ENCODE data around the gene ADORA2A. TPM values are rescaled to one million over a fixed set of nuclear protein-coding genes. Genes with fewer than 3 reads are reported as not detected.

Gene ADORA2A
- total and polyA plus RNA-seq, 2 of the 13 experiments (the other 11 are each of a cell fraction or from before 2014, with no cell fraction given), result 3.3 to 5.0 TPM

GRCh38 chr22:24412274-24412673, 15.1 kb upstream of the ADORA2A start:
- no peak for FAIRE-seq

GRCh38 chr22:24413271-24413670, 14.1 kb upstream of the ADORA2A start:
- FAIRE-seq (no peak), DNase-seq (ENCODE audit: low spot score) (no peak), ATAC-seq (no peak)
- H3K9ac ChIP-seq (ENCODE audit: insufficient read depth, low read depth, low read length), result no peak overlapping the region
- in situ Hi-C loops (cut with HindIII; ENCODE audit: extremely low pct_ligation_motif_present, low pct_unique_long_range_greater_than_20kb) (no loop called here), intact Hi-C loops (cut with micrococcal nuclease; ENCODE audit: unreplicated experiment) (no loop called here)
- ChIA-PET CTCF (ENCODE audit: low intra/inter-chr PET ratio, low total read pairs) (no interaction called here), POLR2A (no interaction called here)
- no peaks in the 10 kb centered on the region for H4K20me1 ChIP-seq (ENCODE audit: insufficient read depth, low read length)
- H3K36me3 ChIP-seq (replicated peaks in 1 of 2; ENCODE audit: control insufficient read depth in 1 of 2, insufficient read depth in 2 of 2, low read length in 2 of 2), result peaks cover 11 to 57% of the 10 kb centered on the region in 2 experiments
- no peak overlapping the region for H2AFZ ChIP-seq (ENCODE audit: low read length)
- no peak overlapping the region for H3K4me3 ChIP-seq (replicated peaks in 1 of 3; ENCODE audit: insufficient read depth in 1 of 3, low read depth in 2 of 3, low read length in 3 of 3)
- no peak overlapping the region for H3K4me2 ChIP-seq (ENCODE audit: low read depth, low read length)
- no peaks in the 10 kb centered on the region for H3K4me1 ChIP-seq (ENCODE audit: insufficient read depth, low read length)
- TF ChIP-seq ZBTB2 (CRISPR knock-in tag; IDR thresholded peaks at IDR 0.05; ENCODE audit: low read depth), result no peak
- no peak for TF ChIP-seq ZNF724P (CRISPR knock-in tag; IDR thresholded peaks at IDR 0.05; ENCODE audit: borderline replicate concordance)
- no peak for TF ChIP-seq GATA4 (IDR thresholded peaks at IDR 0.05; ENCODE audit: borderline replicate concordance, low read depth)
- TF ChIP-seq RFX3 (CRISPR knock-in tag; IDR thresholded peaks at IDR 0.05), result no peak
- no peak for TF ChIP-seq REXO4 (CRISPR knock-in tag; IDR thresholded peaks at IDR 0.05; ENCODE audit: borderline replicate concordance)
- TF ChIP-seq ATF6 (CRISPR knock-in tag; conservative IDR thresholded peaks at IDR 0.05), result no peak
- TF ChIP-seq KDM3A (CRISPR knock-in tag; IDR thresholded peaks at IDR 0.05; ENCODE audit: low read depth), result no peak
- no peak for TF ChIP-seq POLR2A (IDR thresholded peaks at IDR 0.05; ENCODE audit: insufficient read depth in 1 of 2, low read depth in 2 of 2, low read length in 2 of 2)
- no peak for TF ChIP-seq CSRNP2 (CRISPR knock-in tag; conservative IDR thresholded peaks at IDR 0.05; ENCODE audit: low read depth)
- no peak overlapping the region for H3K27ac ChIP-seq (ENCODE audit: extremely low read length, insufficient read depth, low read length)
- no peaks in the 10 kb centered on the region for H3K79me2 ChIP-seq (ENCODE audit: insufficient read depth, low read length)
- H3K9me3 ChIP-seq (ENCODE audit: low read length), result no peaks in the 10 kb centered on the region
- 97% methylated on average over 7 of the region's 9 CpGs for WGBS (ENCODE audit: low lambda C conversion rate)
- BruUV-seq (replicated peaks), result no TSS peak
- no peaks in the 10 kb centered on the region for H3K27me3 ChIP-seq (ENCODE audit: control insufficient read depth in 1 of 2, insufficient read depth in 2 of 2, low read length in 2 of 2)

More at GRCh38 chr22:24412274-24412673, 15.1 kb upstream of the ADORA2A start:
- intact Hi-C loops (cut with micrococcal nuclease; ENCODE audit: unreplicated experiment) (no loop called here), in situ Hi-C loops (cut with HindIII; ENCODE audit: extremely low pct_ligation_motif_present, low pct_unique_long_range_greater_than_20kb) (no loop called here)
- CTCF ChIA-PET (ENCODE audit: low intra/inter-chr PET ratio, low total read pairs), result no interaction called here
- no peak overlapping the region for H3K27ac ChIP-seq (ENCODE audit: extremely low read length, insufficient read depth, low read length)
- WGBS (ENCODE audit: low lambda C conversion rate), result 97% methylated on average over 5 of the region's 7 CpGs
- no peak for DNase-seq (ENCODE audit: low spot score)
- H3K27me3 ChIP-seq (ENCODE audit: control insufficient read depth in 1 of 2, insufficient read depth in 2 of 2, low read length in 2 of 2), result no peaks in the 10 kb centered on the region
- TF ChIP-seq ZNF232 (CRISPR knock-in tag; IDR thresholded peaks at IDR 0.05; ENCODE audit: borderline replicate concordance) (no peak), RBM39 (IDR thresholded peaks at IDR 0.05; ENCODE audit: low read depth, low read length, poor library complexity, severe bottlenecking) (no peak), BRCA1 (CRISPR knock-in tag; IDR thresholded peaks at IDR 0.05) (no peak), ESRRA (CRISPR knock-in tag; IDR thresholded peaks at IDR 0.05; ENCODE audit: low read depth) (no peak), MAZ (IDR thresholded peaks at IDR 0.05; ENCODE audit: borderline replicate concordance, low read depth, low read length) (no peak), MAZ (CRISPR knock-in tag; IDR thresholded peaks at IDR 0.05; ENCODE audit: low read depth) (no peak), PAX8 (CRISPR knock-in tag; IDR thresholded peaks at IDR 0.05; ENCODE audit: borderline replicate concordance) (no peak)
- no peak overlapping the region for H2AFZ ChIP-seq (ENCODE audit: low read length)
- no peaks in the 10 kb centered on the region for H3K79me2 ChIP-seq (ENCODE audit: insufficient read depth, low read length)
- H3K36me3 ChIP-seq (replicated peaks in 1 of 2; ENCODE audit: control insufficient read depth in 1 of 2, insufficient read depth in 2 of 2, low read length in 2 of 2), result peaks cover 9 to 58% of the 10 kb centered on the region in 2 experiments
- H3K4me2 ChIP-seq (ENCODE audit: low read depth, low read length), result no peak overlapping the region
- no TSS peak for BruUV-seq (replicated peaks)
- H3K4me3 ChIP-seq (replicated peaks in 1 of 3; ENCODE audit: insufficient read depth in 1 of 3, low read depth in 2 of 3, low read length in 3 of 3), result no peak overlapping the region
- no peak overlapping the region for H3K9ac ChIP-seq (ENCODE audit: insufficient read depth, low read depth, low read length)
- no peaks in the 10 kb centered on the region for H3K9me3 ChIP-seq (ENCODE audit: low read length)
- POLR2A ChIA-PET, result no interaction called here
- H3K4me1 ChIP-seq (ENCODE audit: insufficient read depth, low read length), result no peaks in the 10 kb centered on the region
- no peak for ATAC-seq
- H4K20me1 ChIP-seq (ENCODE audit: insufficient read depth, low read length), result no peaks in the 10 kb centered on the region

All from HepG2 (cell line).